Endodermal cell (in vitro differentiated cells): ENCODE measurements around the gene PWWP2B. TPM values are rescaled to one million over a fixed set of nuclear protein-coding genes. Genes with fewer than 3 reads are reported as not detected.

ENCODE experiments used
- DNase-seq: peaks from one replicate; pipeline ENCODE4 v3.0.0-alpha.2; 2017
- H3K27ac ChIP-seq: 2 replicates; pipeline ENCODE4 v1.5.1; 2013; ENCODE audit warnings: mild to moderate bottlenecking, low read depth, low read length, moderate library complexity
- H3K27me3 ChIP-seq: 2 replicates; pipeline ENCODE4 v1.6.1; 2013; ENCODE audit warnings: mild to moderate bottlenecking, low read length, moderate library complexity; ENCODE audit not compliant: insufficient read depth, control insufficient read depth, poor library complexity, severe bottlenecking
- H3K36me3 ChIP-seq: 2 replicates; pipeline ENCODE4 v1.7.0; 2013; ENCODE audit warnings: mild to moderate bottlenecking, low read length, moderate library complexity; ENCODE audit not compliant: control insufficient read depth, insufficient read depth
- H3K4me1 ChIP-seq: one replicate; pipeline ENCODE4 v1.7.0; 2013; ENCODE audit warnings: low read length; ENCODE audit not compliant: control insufficient read depth, insufficient read depth
- H3K4me3 ChIP-seq: 2 replicates; pipeline ENCODE4 v1.5.1; 2013; ENCODE audit warnings: mild to moderate bottlenecking, low read length, moderate library complexity
- H3K9ac ChIP-seq: 2 replicates; pipeline ENCODE4 v1.6.1; 2013; ENCODE audit warnings: mild to moderate bottlenecking, low read length, moderate library complexity; ENCODE audit not compliant: poor library complexity, severe bottlenecking; ENCODE audit errors: extremely low read depth
- H3K9me3 ChIP-seq: 2 replicates; pipeline ENCODE4 v1.6.1; 2013; ENCODE audit warnings: mild to moderate bottlenecking, low read length, moderate library complexity; ENCODE audit not compliant: control insufficient read depth
- H3K27ac Mint-ChIP-seq: 2 replicates; pipeline ENCODE4 v1.8.0; 2020; ENCODE audit warnings: mixed read lengths
- H3K27me3 Mint-ChIP-seq: 2 replicates; pipeline ENCODE4 v1.8.0; 2021; ENCODE audit warnings: mild to moderate bottlenecking, mixed read lengths; ENCODE audit not compliant: insufficient read depth
- H3K36me3 Mint-ChIP-seq: 2 replicates; pipeline ENCODE4 v1.8.0; 2020; ENCODE audit warnings: low read depth, mixed read lengths
- H3K4me1 Mint-ChIP-seq: 2 replicates; pipeline ENCODE4 v1.8.0; 2020; ENCODE audit warnings: mixed read lengths
- H3K4me3 Mint-ChIP-seq: 2 replicates; pipeline ENCODE4 v1.8.0; 2020; ENCODE audit warnings: mild to moderate bottlenecking, moderate library complexity, mixed read lengths
- H3K9me3 Mint-ChIP-seq: 2 replicates; pipeline ENCODE4 v1.8.0; 2020; ENCODE audit warnings: mild to moderate bottlenecking, mixed read lengths
- CTCF ChIP-seq: fragments of 200-600 bp; sonication (generic); conservative IDR thresholded peaks from 2 replicates; pipeline ENCODE4 v1.5.0; 2021; ENCODE audit warnings: antibody characterized with exemption, mild to moderate bottlenecking
- WGBS, 2 experiments: methylation state at CpG; one replicate each; pipeline versions ENCODE4 v1.1.5 to v1.1.7; 2013; ENCODE audit warnings: missing lambda C conversion rate in 2 of 2, mixed read lengths in 1 of 2; ENCODE audit not compliant: insufficient coverage in 1 of 2, insufficient read length in 1 of 2; 5-methylcytosine and 5-hydroxymethylcytosine counted together
- total RNA-seq, 2 donors: library from RNA; stranded (reverse); fragmentation: NEBNext Ultra II Directional in 1 of 2; extraction: Animal tissue kit (Norgen Biotek cat#: 25700) in 1 of 2; gene quantifications; 2 replicates in 1 of 2; 3 replicates in 1 of 2; pipeline ENCODE4 v1.2.1, GENCODE V29; 2021

Gene PWWP2B
- total RNA-seq, 2 donors from 2014 or later: 11.4 to 13.9 TPM

- Histone ChIP-seq H3K4me1 (no peaks in the 10 kb centered on the region), H3K9ac (no peak overlapping the region), H3K36me3 (no peaks in the 10 kb centered on the region), H3K9me3 (no peaks in the 10 kb centered on the region), H3K27me3 (no peaks in the 10 kb centered on the region), H3K4me3 (no peak overlapping the region), H3K27ac (no peak overlapping the region)
- H3K27me3 Mint-ChIP-seq: no peaks in the 10 kb centered on the region
- no peaks in the 10 kb centered on the region for H3K4me1 Mint-ChIP-seq
- peak; percentile 91 for DNase-seq
- WGBS, 2 experiments: 71 to 82% methylated on average over 14 to 22 of the region's 22 CpGs
- peaks cover 14% of the 10 kb centered on the region for H3K9me3 Mint-ChIP-seq
- no peak overlapping the region for H3K4me3 Mint-ChIP-seq
- H3K36me3 Mint-ChIP-seq: peaks cover 18% of the 10 kb centered on the region
- no peak overlapping the region for H3K27ac Mint-ChIP-seq
- TF ChIP-seq CTCF: peak; percentile 85
Observed at GRCh38 chr10:132360766-132361447, 36.1 kb upstream of the PWWP2B start.

GRCh38 chr10:132361581-132362101 lies 35.4 kb upstream of the PWWP2B start:
- H3K4me3 ChIP-seq: no peak overlapping the region
- H3K4me1 Mint-ChIP-seq: no peaks in the 10 kb centered on the region
- no peak overlapping the region for H3K27ac ChIP-seq
- H3K27ac Mint-ChIP-seq: no peak overlapping the region
- H3K9me3 ChIP-seq: no peaks in the 10 kb centered on the region
- H3K27me3 Mint-ChIP-seq: no peaks in the 10 kb centered on the region
- 89 to 97% methylated on average over 9 to 15 of the region's 15 CpGs for WGBS, 2 experiments
- DNase-seq: no peak
- H3K9ac ChIP-seq: no peak overlapping the region
- H3K4me3 Mint-ChIP-seq: no peak overlapping the region
- no peaks in the 10 kb centered on the region for H3K36me3 ChIP-seq
- H3K36me3 Mint-ChIP-seq: peaks cover 18% of the 10 kb centered on the region
- H3K9me3 Mint-ChIP-seq: peaks cover 14% of the 10 kb centered on the region
- no peaks in the 10 kb centered on the region for H3K27me3 ChIP-seq
- H3K4me1 ChIP-seq: no peaks in the 10 kb centered on the region
- no peak for TF ChIP-seq CTCF

- WGBS, 2 experiments: 80 to 89% methylated on average over 3 to 12 of the region's 12 CpGs
- Mint-ChIP-seq H3K4me3 (no peak overlapping the region), H3K27ac (no peak overlapping the region)
Observed at GRCh38 chr10:132362151-132362611, 34.8 kb upstream of the PWWP2B start.

More at GRCh38 chr10:132362151-132362611, 34.8 kb upstream of the PWWP2B start:
- no peaks in the 10 kb centered on the region for H3K4me1 ChIP-seq
- H3K4me1 Mint-ChIP-seq: no peaks in the 10 kb centered on the region
- no peaks in the 10 kb centered on the region for H3K27me3 ChIP-seq
- DNase-seq: no peak
- H3K27me3 Mint-ChIP-seq: no peaks in the 10 kb centered on the region
- H3K36me3 ChIP-seq: no peaks in the 10 kb centered on the region
- no peak for TF ChIP-seq CTCF
- H3K9me3 ChIP-seq: no peaks in the 10 kb centered on the region
- no peak overlapping the region for H3K4me3 ChIP-seq
- H3K9me3 Mint-ChIP-seq: peaks cover 14% of the 10 kb centered on the region
- peaks cover 23% of the 10 kb centered on the region for H3K36me3 Mint-ChIP-seq
- H3K9ac ChIP-seq: no peak overlapping the region
- no peak overlapping the region for H3K27ac ChIP-seq
